BLaER1 treated with 17β-estradiol and CSF1 and Interleukin-3, amounts not matched to agents 10 nM and 100 nM (cell line): ENCODE results near the gene MED4.

Experiments
- H3K27ac ChIP-seq, 11 experiments: shearing (Covaris generic); formaldehyde crosslinking; 2 replicates each; pipeline ENCODE4 v1.8.1; 2022
- H3K27me3 ChIP-seq, 11 experiments: shearing (Covaris generic); formaldehyde crosslinking; 2 replicates each; pipeline ENCODE4 v1.8.1; 2022
- H3K36me3 ChIP-seq, 11 experiments: shearing (Covaris generic); formaldehyde crosslinking; 2 replicates each; pipeline ENCODE4 v1.8.1; 2022
- H3K4me1 ChIP-seq, 10 experiments: shearing (Covaris generic); formaldehyde crosslinking; 2 replicates each; pipeline ENCODE4 v1.8.1; 2022
- H3K4me2 ChIP-seq, 11 experiments: shearing (Covaris generic); formaldehyde crosslinking; 2 replicates each; pipeline ENCODE4 v1.8.1; 2022
- H3K4me3 ChIP-seq, 10 experiments: shearing (Covaris generic); formaldehyde crosslinking; 2 replicates each; pipeline ENCODE4 v1.8.1; 2022
- H3K9ac ChIP-seq, 11 experiments: shearing (Covaris generic); formaldehyde crosslinking; 2 replicates each; pipeline ENCODE4 v1.8.1; 2022
- H3K9me3 ChIP-seq, 11 experiments: shearing (Covaris generic); formaldehyde crosslinking; replicated peaks in 1 of 11; 2 replicates each; pipeline ENCODE4 v1.8.1; 2022
- H4K20me1 ChIP-seq, 11 experiments: shearing (Covaris generic); formaldehyde crosslinking; 2 replicates each; pipeline ENCODE4 v1.8.1; 2022
- Cebpa-rat ChIP-seq, 11 experiments: shearing (Covaris generic); IDR thresholded peaks; 2 replicates each; pipeline ENCODE4 v1.8.1; 2022

MED4 gene

GRCh38 chr13:48055712-48056111, 39.2 kb downstream of the MED4 start:
- 0 out of 22 replicates have a peak, but pooled peaks cover 0 to 7% (median 0%) of the 10 kb centered on the region in 11 experiments for H4K20me1 ChIP-seq
- no peak overlapping the region for H3K4me2 ChIP-seq
- no peak for TF ChIP-seq Cebpa-rat (IDR thresholded peaks at IDR 0.05)
- no peaks in the 10 kb centered on the region for H3K4me1 ChIP-seq
- no peaks in the 10 kb centered on the region for H3K9me3 ChIP-seq
- H3K4me3 ChIP-seq = no peak overlapping the region
- no peak overlapping the region for H3K27ac ChIP-seq
- no peak overlapping the region for H3K9ac ChIP-seq
- H3K36me3 ChIP-seq = peaks cover 36 to 64% (median 49%) of the 10 kb centered on the region in 11 experiments
- no peaks in the 10 kb centered on the region for H3K27me3 ChIP-seq

GRCh38 chr13:48054601-48055000, 40.3 kb downstream of the MED4 start:
- no peaks in the 10 kb centered on the region for H3K4me1 ChIP-seq
- 0 out of 22 replicates have a peak, but pooled peaks cover 0 to 7% (median 0%) of the 10 kb centered on the region in 11 experiments for H4K20me1 ChIP-seq
- H3K9me3 ChIP-seq = no peaks in the 10 kb centered on the region
- H3K4me3 ChIP-seq = no peak overlapping the region
- no peak for TF ChIP-seq Cebpa-rat (IDR thresholded peaks at IDR 0.05)
- no peak overlapping the region for H3K9ac ChIP-seq
- no peak overlapping the region for H3K27ac ChIP-seq
- H3K4me2 ChIP-seq = no peak overlapping the region
- H3K36me3 ChIP-seq = peaks cover 47 to 67% (median 59%) of the 10 kb centered on the region in 11 experiments
- H3K27me3 ChIP-seq = no peaks in the 10 kb centered on the region

GRCh38 chr13:48050550-48050949, 44.4 kb downstream of the MED4 start:
- Histone ChIP-seq H3K27ac (no peak overlapping the region), H3K9me3 (no peaks in the 10 kb centered on the region), H3K27me3 (no peaks in the 10 kb centered on the region), H3K4me1 (peaks cover 0 to 6% (median 0%) of the 10 kb centered on the region in 10 experiments; a peak in 1 of 20 replicates), H3K4me2 (no peak overlapping the region), H3K4me3 (no peak overlapping the region), H3K9ac (no peak overlapping the region), H3K36me3 (peaks cover 75 to 97% (median 90%) of the 10 kb centered on the region in 11 experiments), H4K20me1 (no peaks in the 10 kb centered on the region)
- TF ChIP-seq Cebpa-rat (IDR thresholded peaks at IDR 0.05) = no peak

GRCh38 chr13:48043789-48044503, 51.0 kb downstream of the MED4 start:
- peaks cover 31 to 78% (median 73%) of the 10 kb centered on the region in 11 experiments for H3K36me3 ChIP-seq
- H3K4me1 ChIP-seq = peaks cover 4 to 36% (median 10%) of the 10 kb centered on the region in 10 experiments
- H3K27ac ChIP-seq = peak overlapping the region in 1 of 11 experiments; percentile 35; a peak in 2 of 22 replicates
- peaks cover 0 to 4% (median 0%) of the 10 kb centered on the region in 11 experiments; a peak in 1 of 22 replicates for H4K20me1 ChIP-seq
- H3K27me3 ChIP-seq = no peaks in the 10 kb centered on the region
- peak overlapping the region in 1 of 11 experiments; percentile 15; a peak in 1 of 22 replicates for H3K9ac ChIP-seq
- TF ChIP-seq Cebpa-rat (IDR thresholded peaks at IDR 0.05) = no peak
- no peak overlapping the region for H3K4me3 ChIP-seq
- H3K9me3 ChIP-seq = no peaks in the 10 kb centered on the region
- peak overlapping the region in 1 of 11 experiments; percentile 22; a peak in 1 of 22 replicates for H3K4me2 ChIP-seq

GRCh38 chr13:48042894-48043293, 52.0 kb downstream of the MED4 start:
- Histone ChIP-seq H3K36me3 (peaks cover 20 to 68% (median 62%) of the 10 kb centered on the region in 11 experiments), H3K4me1 (peaks cover 14 to 45% (median 19%) of the 10 kb centered on the region in 10 experiments), H3K9me3 (no peaks in the 10 kb centered on the region), H3K9ac (no peak overlapping the region), H3K4me2 (no peak overlapping the region), H4K20me1 (peaks cover 0 to 7% (median 0%) of the 10 kb centered on the region in 11 experiments; a peak in 1 of 22 replicates), H3K27ac (no peak overlapping the region), H3K27me3 (no peaks in the 10 kb centered on the region), H3K4me3 (no peak overlapping the region)
- no peak for TF ChIP-seq Cebpa-rat (IDR thresholded peaks at IDR 0.05)

- no peak overlapping the region for H3K4me3 ChIP-seq
- H4K20me1 ChIP-seq = peaks cover 0 to 12% (median 0%) of the 10 kb centered on the region in 11 experiments; a peak in 1 of 22 replicates
- peak overlapping the region in 4 of 11 experiments; percentile 3 to 53 (median 36); a peak in 5 of 22 replicates for H3K4me2 ChIP-seq
- TF ChIP-seq Cebpa-rat (IDR thresholded peaks at IDR 0.05) = no peak
- peaks cover 25 to 53% (median 30%) of the 10 kb centered on the region in 10 experiments for H3K4me1 ChIP-seq
- no peaks in the 10 kb centered on the region for H3K9me3 ChIP-seq
- H3K36me3 ChIP-seq = peaks cover 14 to 50% (median 44%) of the 10 kb centered on the region in 11 experiments
- no peaks in the 10 kb centered on the region for H3K27me3 ChIP-seq
- no peak overlapping the region for H3K9ac ChIP-seq
- H3K27ac ChIP-seq = no peak overlapping the region
These were observed 54.0 kb downstream of the MED4 start for GRCh38 chr13:48040896-48041295.

- no peak overlapping the region for H3K27ac ChIP-seq
- 0 out of 22 replicates have a peak overlapping the region, but pooled peaks of 1 of the 11 experiments have one; percentile 23 for H3K4me2 ChIP-seq
- peaks cover 26 to 53% (median 32%) of the 10 kb centered on the region in 10 experiments for H3K4me1 ChIP-seq
- no peaks in the 10 kb centered on the region for H3K27me3 ChIP-seq
- no peak overlapping the region for H3K4me3 ChIP-seq
- peaks cover 0 to 12% (median 0%) of the 10 kb centered on the region in 11 experiments; a peak in 1 of 22 replicates for H4K20me1 ChIP-seq
- no peak overlapping the region for H3K9ac ChIP-seq
- peaks cover 14 to 52% (median 39%) of the 10 kb centered on the region in 11 experiments for H3K36me3 ChIP-seq
- H3K9me3 ChIP-seq = peaks cover 0 to 2% (median 0%) of the 10 kb centered on the region in 11 experiments; a peak in 2 of 22 replicates
- no peak for TF ChIP-seq Cebpa-rat (IDR thresholded peaks at IDR 0.05)
These were observed 54.9 kb downstream of the MED4 start for GRCh38 chr13:48040049-48040448.

GRCh38 chr13:48038761-48039160, 56.1 kb downstream of the MED4 start:
- peak overlapping the region in 9 of 10 experiments; percentile 57 to 79 (median 72); a peak in 16 of 20 replicates for H3K4me3 ChIP-seq
- peaks cover 8 to 15% (median 11%) of the 10 kb centered on the region in 11 experiments; a peak in 20 of 22 replicates for H3K9me3 ChIP-seq
- H3K9ac ChIP-seq = peak overlapping the region in 9 of 11 experiments; percentile 83 to 95 (median 89); a peak in 7 of 22 replicates
- H4K20me1 ChIP-seq = peaks cover 0 to 12% (median 0%) of the 10 kb centered on the region in 11 experiments; a peak in 1 of 22 replicates
- no peaks in the 10 kb centered on the region for H3K27me3 ChIP-seq
- H3K36me3 ChIP-seq = peaks cover 14 to 63% (median 49%) of the 10 kb centered on the region in 11 experiments
- H3K27ac ChIP-seq = peak overlapping the region in 7 of 11 experiments; percentile 86 to 99 (median 93); a peak in 10 of 22 replicates
- TF ChIP-seq Cebpa-rat (IDR thresholded peaks at IDR 0.05) = no peak
- H3K4me2 ChIP-seq = peak overlapping the region; percentile 79 to 95 (median 87)
- peaks cover 26 to 46% (median 31%) of the 10 kb centered on the region in 10 experiments for H3K4me1 ChIP-seq
